OCI-LY1 (cell line): ENCODE results near the gene BANF2.

Experiments used
- H2AFZ ChIP-seq: fragments of 200-600 bp; sonication (generic), shearing (Covaris generic); 2 replicates; pipeline ENCODE4 v1.6.0; 2014; ENCODE audit warnings: antibody characterized with exemption, mild to moderate bottlenecking, low read length
- H3F3A ChIP-seq: fragments of 200-600 bp; sonication (generic), shearing (Covaris generic); 2 replicates; pipeline ENCODE4 v1.6.0; 2014; ENCODE audit warnings: mild to moderate bottlenecking, antibody characterized with exemption, low read length, moderate library complexity; ENCODE audit not compliant: insufficient read depth
- H3K27ac ChIP-seq: fragments of 200-600 bp; sonication (generic); 2 replicates; pipeline ENCODE4 v1.5.1; 2014; ENCODE audit warnings: low read length, mixed run types, mild to moderate bottlenecking, low read depth; ENCODE audit not compliant: poor library complexity, severe bottlenecking
- H3K27me3 ChIP-seq: fragments of 200-600 bp; sonication (generic); 2 replicates; pipeline ENCODE4 v1.6.0; 2014; ENCODE audit warnings: antibody characterized with exemption, mild to moderate bottlenecking, low read length, moderate library complexity; ENCODE audit not compliant: insufficient read depth
- H3K36me3 ChIP-seq: fragments of 200-600 bp; sonication (generic); 2 replicates; pipeline ENCODE4 v1.6.1; 2014; ENCODE audit warnings: mild to moderate bottlenecking, antibody characterized with exemption, low read length, moderate library complexity, mixed read lengths; ENCODE audit not compliant: insufficient read depth
- H3K4me1 ChIP-seq: fragments of 200-600 bp; sonication (generic); 2 replicates; pipeline ENCODE4 v1.5.1; 2014; ENCODE audit warnings: mild to moderate bottlenecking, low read length, moderate library complexity; ENCODE audit not compliant: insufficient read depth, severe bottlenecking
- H3K4me2 ChIP-seq: fragments of 200-600 bp; sonication (generic), shearing (Covaris generic); 2 replicates; pipeline ENCODE4 v1.6.1; 2014; ENCODE audit warnings: low read length
- H3K4me3 ChIP-seq: fragments of 200-600 bp; sonication (generic); 2 replicates; pipeline ENCODE4 v1.5.1; 2014; ENCODE audit warnings: low read length, low read depth, mild to moderate bottlenecking, mixed read lengths; ENCODE audit not compliant: poor library complexity, severe bottlenecking
- H3K79me2 ChIP-seq: fragments of 200-600 bp; shearing (Covaris generic); 2 replicates; pipeline ENCODE4 v1.6.1; 2016; ENCODE audit warnings: mixed run types, low read length, mixed read lengths; ENCODE audit not compliant: insufficient read depth
- H3K9ac ChIP-seq: fragments of 200-600 bp; sonication (generic), shearing (Covaris generic); 2 replicates; pipeline ENCODE4 v1.6.1; 2014; ENCODE audit warnings: mild to moderate bottlenecking, low read length, mixed read lengths
- H3K9me2 ChIP-seq: fragments of 200-600 bp; sonication (generic), shearing (Covaris generic); 2 replicates; pipeline ENCODE4 v1.6.1; 2014; ENCODE audit warnings: low read depth, mild to moderate bottlenecking, low read length, mixed read lengths
- H3K9me3 ChIP-seq: fragments of 200-600 bp; shearing (Covaris generic); 2 replicates; pipeline ENCODE4 v1.6.1; 2014; ENCODE audit warnings: low read length, mixed read lengths
- H4K20me1 ChIP-seq: fragments of 200-600 bp; sonication (generic), shearing (Covaris generic); 2 replicates; pipeline ENCODE4 v1.6.0; 2016; ENCODE audit warnings: mild to moderate bottlenecking, low read length; ENCODE audit not compliant: insufficient read depth
- EZH2 ChIP-seq: fragments of 200-600 bp; sonication (generic), shearing (Covaris generic); IDR thresholded peaks from 2 replicates; pipeline ENCODE4 v1.8.0; 2017; ENCODE audit warnings: borderline replicate concordance, mixed run types, mild to moderate bottlenecking, antibody characterized with exemption, low read length, moderate library complexity, mixed read lengths
- TF ChIP-seq, protein P1 (sequence below): fragments of 200-600 bp; sonication (generic), shearing (Covaris generic); IDR thresholded peaks from 2 replicates; pipeline ENCODE4 v1.5.1; 2017; ENCODE audit warnings: mild to moderate bottlenecking, antibody characterized with exemption, low read length, moderate library complexity, mixed read lengths

BANF2 gene

DNA sequence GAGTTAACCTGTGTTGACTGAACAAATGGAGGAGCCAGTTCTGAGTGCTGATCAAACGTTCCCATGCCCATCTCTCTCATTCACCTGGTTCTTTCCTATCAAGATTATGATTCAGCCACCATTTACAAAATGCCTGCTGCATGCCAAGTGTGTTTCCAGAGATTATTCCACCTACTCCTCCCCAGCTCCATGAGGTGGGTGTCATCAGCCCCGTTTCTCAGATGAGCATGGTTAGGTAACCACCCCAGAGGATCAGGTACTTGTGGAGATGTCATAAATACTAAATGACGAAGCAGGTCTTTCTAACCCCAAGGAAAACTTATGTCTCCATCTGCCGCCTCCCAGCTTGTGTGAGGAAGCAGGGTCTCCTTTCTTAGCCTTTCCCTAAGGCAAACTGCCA is 2.1 kb downstream of the BANF2 start:
- Histone ChIP-seq H3K9ac (no peak overlapping the region), H3K9me2 (no peaks in the 10 kb centered on the region), H3K36me3 (no peaks in the 10 kb centered on the region), H2AFZ (no peak overlapping the region), H3F3A (no peaks in the 10 kb centered on the region), H3K27me3 (no peaks in the 10 kb centered on the region), H3K79me2 (no peaks in the 10 kb centered on the region), H4K20me1 (no peaks in the 10 kb centered on the region), H3K27ac (no peak overlapping the region), H3K4me1 (no peaks in the 10 kb centered on the region), H3K9me3 (no peaks in the 10 kb centered on the region), H3K4me3 (no peak overlapping the region), H3K4me2 (no peak overlapping the region)
- no peak for TF ChIP-seq EZH2
- TF ChIP-seq, protein P1, sequence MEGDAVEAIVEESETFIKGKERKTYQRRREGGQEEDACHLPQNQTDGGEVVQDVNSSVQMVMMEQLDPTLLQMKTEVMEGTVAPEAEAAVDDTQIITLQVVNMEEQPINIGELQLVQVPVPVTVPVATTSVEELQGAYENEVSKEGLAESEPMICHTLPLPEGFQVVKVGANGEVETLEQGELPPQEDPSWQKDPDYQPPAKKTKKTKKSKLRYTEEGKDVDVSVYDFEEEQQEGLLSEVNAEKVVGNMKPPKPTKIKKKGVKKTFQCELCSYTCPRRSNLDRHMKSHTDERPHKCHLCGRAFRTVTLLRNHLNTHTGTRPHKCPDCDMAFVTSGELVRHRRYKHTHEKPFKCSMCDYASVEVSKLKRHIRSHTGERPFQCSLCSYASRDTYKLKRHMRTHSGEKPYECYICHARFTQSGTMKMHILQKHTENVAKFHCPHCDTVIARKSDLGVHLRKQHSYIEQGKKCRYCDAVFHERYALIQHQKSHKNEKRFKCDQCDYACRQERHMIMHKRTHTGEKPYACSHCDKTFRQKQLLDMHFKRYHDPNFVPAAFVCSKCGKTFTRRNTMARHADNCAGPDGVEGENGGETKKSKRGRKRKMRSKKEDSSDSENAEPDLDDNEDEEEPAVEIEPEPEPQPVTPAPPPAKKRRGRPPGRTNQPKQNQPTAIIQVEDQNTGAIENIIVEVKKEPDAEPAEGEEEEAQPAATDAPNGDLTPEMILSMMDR, result no peak

DNA sequence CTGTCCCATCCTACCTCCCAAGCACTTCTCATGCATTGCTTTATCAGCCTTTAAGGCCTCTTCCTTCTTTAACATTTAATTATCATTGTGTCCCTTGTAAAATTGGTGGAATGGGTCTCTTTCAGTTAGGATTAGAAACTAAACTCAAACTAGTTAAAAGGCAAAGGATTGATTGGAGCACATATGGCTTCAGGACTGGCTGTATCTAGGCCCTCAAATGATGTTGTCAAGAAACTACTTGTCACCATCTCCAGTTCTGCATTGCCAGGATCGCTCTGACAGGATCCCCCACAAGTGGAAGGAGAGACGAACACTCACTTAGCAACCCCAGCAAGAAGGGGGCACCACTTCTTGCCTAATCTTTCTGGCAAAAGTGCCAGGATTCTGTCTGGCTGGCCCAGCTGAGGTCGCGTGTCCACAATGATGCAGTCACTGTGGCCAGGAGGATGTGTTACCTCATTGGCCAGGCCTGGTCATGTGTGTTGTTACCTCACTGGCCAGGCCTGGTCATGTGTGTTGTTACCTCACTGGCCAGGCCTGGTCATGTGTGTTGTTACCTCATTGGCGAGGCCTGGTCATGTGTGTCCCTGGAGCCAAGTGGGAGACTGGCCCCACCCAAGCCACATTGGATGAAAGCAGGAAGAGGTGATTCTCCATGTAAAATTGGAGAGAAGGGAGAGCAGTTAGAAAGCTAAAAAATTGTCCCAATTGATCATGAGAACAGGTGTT is 5.0 kb downstream of the BANF2 start:
- Histone ChIP-seq H3K9me2 (no peaks in the 10 kb centered on the region), H2AFZ (no peak overlapping the region), H3K79me2 (no peaks in the 10 kb centered on the region), H4K20me1 (no peaks in the 10 kb centered on the region), H3K4me3 (no peak overlapping the region), H3K4me1 (no peaks in the 10 kb centered on the region), H3K9ac (no peak overlapping the region), H3F3A (no peaks in the 10 kb centered on the region), H3K36me3 (no peaks in the 10 kb centered on the region), H3K27me3 (peaks cover 3% of the 10 kb centered on the region; the same call in 1 of the 2 replicates), H3K4me2 (no peak overlapping the region), H3K27ac (no peak overlapping the region), H3K9me3 (no peaks in the 10 kb centered on the region)
- TF ChIP-seq, protein P1, result no peak
- no peak for TF ChIP-seq EZH2

DNA sequence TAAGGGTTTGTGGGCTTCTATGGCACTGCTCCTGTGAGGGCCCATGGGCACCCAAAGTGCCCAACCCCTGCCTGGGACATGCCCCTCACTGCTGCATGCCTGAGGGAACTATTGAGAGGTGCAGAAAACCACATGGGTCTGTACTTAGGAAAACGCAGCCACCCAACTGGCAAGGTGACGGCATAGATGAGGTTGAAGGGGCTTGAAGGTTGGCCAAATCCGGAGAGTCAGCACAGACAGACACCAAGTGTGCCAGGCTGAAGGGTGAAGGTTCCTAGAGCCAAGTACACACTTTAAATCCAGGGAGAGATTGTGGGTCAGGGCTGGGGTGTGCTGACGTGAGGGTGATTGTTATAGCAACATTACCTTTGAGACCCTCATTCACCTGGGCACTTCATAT is 6.2 kb downstream of the BANF2 start:
- no peak overlapping the region for H2AFZ ChIP-seq
- no peaks in the 10 kb centered on the region for H4K20me1 ChIP-seq
- H3K9me2 ChIP-seq, result no peaks in the 10 kb centered on the region
- H3K27me3 ChIP-seq, result peaks cover 3% of the 10 kb centered on the region; the same call in 1 of the 2 replicates
- no peaks in the 10 kb centered on the region for H3K79me2 ChIP-seq
- no peaks in the 10 kb centered on the region for H3K9me3 ChIP-seq
- H3K9ac ChIP-seq, result no peak overlapping the region
- H3K4me2 ChIP-seq, result no peak overlapping the region
- no peak overlapping the region for H3K27ac ChIP-seq
- H3K36me3 ChIP-seq, result no peaks in the 10 kb centered on the region
- no peaks in the 10 kb centered on the region for H3F3A ChIP-seq
- no peak overlapping the region for H3K4me3 ChIP-seq
- TF ChIP-seq, protein P1, result no peak
- TF ChIP-seq EZH2, result no peak
- no peaks in the 10 kb centered on the region for H3K4me1 ChIP-seq
